Spleen (tissue), 11 donors: ENCODE data around the gene VPS9D1. TPM values are rescaled to one million over a fixed set of nuclear protein-coding genes. Genes with fewer than 3 reads are reported as not detected.
A peak's percentile ranks its signal among the peaks of the same experiment; 100 is the strongest.
"Not testable (repeated sequence)": the region's sequence is repeated elsewhere in the genome, so short reads cannot be mapped to it uniquely, and the experiment has no call there.

ENCODE experiments used
- DNase-seq: peaks from one replicate; pipeline ENCODE4 v3.0.0-alpha.2; 2020
- H3K27ac ChIP-seq, 8 donors: fragments of 200-600 bp; sonication (generic) in 7 of 8; 1 replicate in 4 of 8; 2 replicates in 4 of 8; pipeline versions ENCODE4 v1.5.0 to v1.8.0; 2016 to 2021; ENCODE audit warnings: inconsistent platforms in 4 of 8, mild to moderate bottlenecking in 4 of 8, moderate library complexity in 1 of 8
- H3K27me3 ChIP-seq, 7 donors: fragments of 200-600 bp; sonication (generic) in 6 of 7; replicated peaks in 1 of 7; 1 replicate in 4 of 7; 2 replicates in 3 of 7; pipeline versions ENCODE4 v1.5.0 to v1.8.0; 2016 to 2021; ENCODE audit warnings: inconsistent platforms in 3 of 7, mild to moderate bottlenecking in 1 of 7
- H3K36me3 ChIP-seq, 6 donors: fragments of 200-600 bp; sonication (generic) in 5 of 6; 1 replicate in 4 of 6; 2 replicates in 2 of 6; pipeline versions ENCODE4 v1.5.0 to v1.8.0; 2016 to 2021; ENCODE audit warnings: inconsistent platforms in 2 of 6
- H3K4me1 ChIP-seq, 6 donors: fragments of 200-600 bp; sonication (generic) in 5 of 6; 1 replicate in 3 of 6; 2 replicates in 3 of 6; pipeline versions ENCODE4 v1.5.0 to v1.8.0; 2016 to 2021; ENCODE audit warnings: inconsistent platforms in 3 of 6
- H3K4me3 ChIP-seq, 8 donors: fragments of 200-600 bp; sonication (generic) in 7 of 8; 1 replicate in 4 of 8; 2 replicates in 4 of 8; pipeline versions ENCODE4 v1.5.0 to v1.8.0; 2016 to 2021; ENCODE audit warnings: inconsistent platforms in 4 of 8, mild to moderate bottlenecking in 4 of 8, moderate library complexity in 2 of 8
- H3K9me3 ChIP-seq, 8 donors: fragments of 200-600 bp; sonication (generic) in 7 of 8; 1 replicate in 4 of 8; 2 replicates in 4 of 8; pipeline versions ENCODE4 v1.5.0 to v1.8.0; 2016 to 2021; ENCODE audit warnings: inconsistent platforms in 4 of 8
- POLR2A ChIP-seq, 3 donors: fragments of 450-650 bp; IDR thresholded peaks; one replicate each; pipeline ENCODE4 v1.5.1; 2017; ENCODE audit warnings: antibody characterized with exemption in 3 of 3, mild to moderate bottlenecking in 1 of 3
- POLR2AphosphoS5 ChIP-seq, 3 donors: sonication (generic); formaldehyde crosslinking; IDR thresholded peaks; one replicate each; pipeline ENCODE4 v1.5.1; 2017; ENCODE audit warnings: antibody characterized with exemption in 3 of 3
- WGBS, 5 donors: extraction: QIAGEN DNeasy Blood & Tissue Kit in 3 of 5; methylation state at CpG; one replicate each; pipeline versions ENCODE4 v1.1.5 to v1.1.7; 2013 to 2018; 5-methylcytosine and 5-hydroxymethylcytosine counted together
- intact Hi-C: fragments of 100-400 bp; cut with DNase I; formaldehyde crosslinking; loops from one replicate; pipeline ENCODE4 v1.15.0; 2023; ENCODE audit warnings: low total_unique reads
- polyA plus RNA-seq, 3 donors: library from polyadenylated mRNA; stranded (reverse); fragments of 200-250 nt; gene quantifications; one replicate each; pipeline ENCODE4 v1.2.1, GENCODE V29; 2013
- total RNA-seq, 7 donors: library from RNA; depleted of rRNA in 3 of 7; stranded (reverse); fragments of >200 nt in 3 of 7; fragmentation: NEBNext Ultra II Directional in 4 of 7; extraction: Animal tissue kit (Norgen Biotek cat#: 25700) in 4 of 7; gene quantifications; one replicate each; pipeline versions ENCODE4 v1.1.0 to v1.2.1, GENCODE V29; 2016 to 2021
- TF ChIP-seq, protein P1 (sequence below), 11 experiments: fragments of 200-600 bp in 7 of 11; fragments of 450-650 bp in 4 of 11; sonication (generic) in 4 of 11; IDR thresholded peaks in 8 of 11; conservative IDR thresholded peaks in 3 of 11; 1 replicate in 7 of 11; 2 replicates in 4 of 11; pipeline versions ENCODE4 v1.4.0 to v1.8.0; 2016 to 2021; ENCODE audit warnings: antibody characterized with exemption in 11 of 11, inconsistent platforms in 4 of 11, mild to moderate bottlenecking in 1 of 11
- donor health status: healthy with polysubstance abuse.
- donor health status: DM: no; HTN: no; CAD: no; lungs with moderate emphysema.
- donor health status: DM: no; HTN: no; CAD: no.
- donor health status: Bipolar disorder and iron deficiency.
- donor health status: healthy.
- donor health status: DM: no; HTN: no; CAD: no.
- donor health status: DM: yes; HTN: yes; CAD: no.

Gene VPS9D1
- total and polyA plus RNA-seq, 10 donors = 6.0 to 37.2 (median 19.3) TPM

DNA sequence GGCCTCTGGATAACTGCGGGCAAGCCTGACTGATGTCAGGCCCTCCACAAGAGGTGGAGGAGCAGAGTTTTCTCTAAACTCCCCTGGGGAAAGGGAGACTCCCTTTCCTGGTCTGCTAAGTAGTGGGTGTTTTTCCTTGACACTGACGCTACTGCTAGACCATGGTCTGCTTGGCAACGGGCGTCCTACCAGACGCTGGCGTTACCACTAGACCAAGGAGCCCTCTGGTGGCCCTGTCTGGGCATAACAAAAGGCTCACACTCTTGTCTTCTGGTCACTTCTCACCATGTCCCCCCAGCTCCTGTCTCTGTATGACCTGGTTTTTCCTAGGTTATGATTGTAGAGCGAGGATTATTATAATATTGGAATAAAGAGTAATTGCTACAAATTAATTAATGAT lies 53.7 kb downstream of the VPS9D1 start:
- intact Hi-C loops, H3K9me3 ChIP-seq, DNase-seq, H3K4me3 ChIP-seq, H3K27me3 ChIP-seq, H3K27ac ChIP-seq: not testable (repeated sequence)
- Histone ChIP-seq H3K4me1 (peaks cover 0 to 16% (median 8%) of the 10 kb centered on the region in 6 donors), H3K36me3 (peaks cover 0 to 32% (median 0%) of the 10 kb centered on the region in 6 donors)
- TF ChIP-seq, protein P1, sequence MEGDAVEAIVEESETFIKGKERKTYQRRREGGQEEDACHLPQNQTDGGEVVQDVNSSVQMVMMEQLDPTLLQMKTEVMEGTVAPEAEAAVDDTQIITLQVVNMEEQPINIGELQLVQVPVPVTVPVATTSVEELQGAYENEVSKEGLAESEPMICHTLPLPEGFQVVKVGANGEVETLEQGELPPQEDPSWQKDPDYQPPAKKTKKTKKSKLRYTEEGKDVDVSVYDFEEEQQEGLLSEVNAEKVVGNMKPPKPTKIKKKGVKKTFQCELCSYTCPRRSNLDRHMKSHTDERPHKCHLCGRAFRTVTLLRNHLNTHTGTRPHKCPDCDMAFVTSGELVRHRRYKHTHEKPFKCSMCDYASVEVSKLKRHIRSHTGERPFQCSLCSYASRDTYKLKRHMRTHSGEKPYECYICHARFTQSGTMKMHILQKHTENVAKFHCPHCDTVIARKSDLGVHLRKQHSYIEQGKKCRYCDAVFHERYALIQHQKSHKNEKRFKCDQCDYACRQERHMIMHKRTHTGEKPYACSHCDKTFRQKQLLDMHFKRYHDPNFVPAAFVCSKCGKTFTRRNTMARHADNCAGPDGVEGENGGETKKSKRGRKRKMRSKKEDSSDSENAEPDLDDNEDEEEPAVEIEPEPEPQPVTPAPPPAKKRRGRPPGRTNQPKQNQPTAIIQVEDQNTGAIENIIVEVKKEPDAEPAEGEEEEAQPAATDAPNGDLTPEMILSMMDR (IDR thresholded peaks at IDR 0.05 in 8 of 11, conservative IDR thresholded peaks at IDR 0.05 in 3 of 11) = peak in 4 of 11 experiments; percentile 5 to 37 (median 34)
- WGBS, 5 donors = 47 to 86% (median 76%) methylated on average over 6 to 7 of the region's 7 CpGs

DNA sequence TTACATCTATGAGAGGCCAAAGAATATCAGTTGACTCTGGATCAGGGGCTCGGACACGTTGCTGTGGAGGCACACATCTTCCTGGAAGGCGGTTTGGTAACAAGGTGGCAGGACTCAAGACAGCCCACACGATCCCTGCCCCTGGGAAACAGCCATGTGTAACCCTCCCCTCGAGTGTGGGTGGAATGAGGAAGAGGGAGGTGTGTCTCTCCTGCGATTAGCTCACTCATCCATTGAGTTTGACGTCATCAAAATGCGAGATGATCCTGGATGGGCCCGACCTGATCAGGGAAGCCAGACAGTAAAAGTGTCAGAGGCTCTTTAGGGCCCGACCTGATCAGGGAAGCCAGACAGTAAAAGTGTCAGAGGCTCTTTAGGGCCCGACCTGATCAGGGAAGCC lies 56.5 kb downstream of the VPS9D1 start:
- H3K27ac ChIP-seq, H3K4me3 ChIP-seq, H3K9me3 ChIP-seq, DNase-seq, intact Hi-C loops, H3K27me3 ChIP-seq: not testable (repeated sequence)
- Histone ChIP-seq H3K4me1 (peaks cover 0 to 19% (median 8%) of the 10 kb centered on the region in 6 donors), H3K36me3 (peaks cover 0 to 36% (median 8%) of the 10 kb centered on the region in 6 donors)
- WGBS, 5 donors = 85 to 91% (median 87%) methylated on average over 10 to 11 of the region's 11 CpGs

GRCh38 chr16:89661215-89661614 lies 59.5 kb downstream of the VPS9D1 start:
- no peak for DNase-seq
- peaks cover 0 to 36% (median 8%) of the 10 kb centered on the region in 6 donors for H3K36me3 ChIP-seq
- no peak overlapping the region for H3K27ac ChIP-seq
- TF ChIP-seq, protein P1 (IDR thresholded peaks at IDR 0.05 in 8 of 11, conservative IDR thresholded peaks at IDR 0.05 in 3 of 11) = no peak
- no peak for TF ChIP-seq POLR2A (IDR thresholded peaks at IDR 0.05)
- TF ChIP-seq POLR2AphosphoS5 (IDR thresholded peaks at IDR 0.05) = no peak
- 93 to 96% (median 95%) methylated on average over 9 of the region's 9 CpGs for WGBS, 5 donors
- no peaks in the 10 kb centered on the region for H3K9me3 ChIP-seq
- intact Hi-C loops = no loop called here
- H3K27me3 ChIP-seq = no peaks in the 10 kb centered on the region
- H3K4me1 ChIP-seq = peaks cover 12 to 28% (median 20%) of the 10 kb centered on the region in 6 donors
- no peak overlapping the region for H3K4me3 ChIP-seq

GRCh38 chr16:89660146-89660545 lies 60.6 kb downstream of the VPS9D1 start:
- TF ChIP-seq POLR2AphosphoS5 (IDR thresholded peaks at IDR 0.05) (no peak), POLR2A (IDR thresholded peaks at IDR 0.05) (no peak)
- TF ChIP-seq, protein P1 (IDR thresholded peaks at IDR 0.05 in 8 of 11, conservative IDR thresholded peaks at IDR 0.05 in 3 of 11) = no peak
- 88 to 99% (median 92%) methylated on average over 7 of the region's 7 CpGs for WGBS, 5 donors
- H3K27ac ChIP-seq = no peak overlapping the region

More at GRCh38 chr16:89660146-89660545, 60.6 kb downstream of the VPS9D1 start:
- H3K4me3 ChIP-seq = no peak overlapping the region
- intact Hi-C loops = no loop called here
- peaks cover 13 to 39% (median 29%) of the 10 kb centered on the region in 6 donors for H3K4me1 ChIP-seq
- H3K36me3 ChIP-seq = peaks cover 0 to 36% (median 8%) of the 10 kb centered on the region in 6 donors
- no peak for DNase-seq
- no peaks in the 10 kb centered on the region for H3K27me3 ChIP-seq
- H3K9me3 ChIP-seq = no peaks in the 10 kb centered on the region
